Sigmoid colon (tissue), 4 donors: ENCODE measurements around the gene NOL12.

ENCODE experiments used
- EP300 ChIP-seq, 4 donors: sonication (generic); formaldehyde crosslinking; IDR thresholded peaks; one replicate each; pipeline ENCODE4 v1.6.1; 2017; ENCODE audit warnings: antibody characterized with exemption in 4 of 4
- POLR2AphosphoS5 ChIP-seq, 4 donors: sonication (generic); formaldehyde crosslinking; IDR thresholded peaks; one replicate each; pipeline ENCODE4 v1.6.1; 2017; ENCODE audit warnings: antibody characterized with exemption in 4 of 4
- TF ChIP-seq, protein P1 (sequence below), 4 experiments: fragments of 450-650 bp in 3 of 4; fragments of 200-600 bp in 1 of 4; IDR thresholded peaks; one replicate each; pipeline ENCODE4 v1.5.1; 2016 to 2019; ENCODE audit warnings: antibody characterized with exemption in 4 of 4, mild to moderate bottlenecking in 3 of 4, moderate library complexity in 2 of 4

DNA sequence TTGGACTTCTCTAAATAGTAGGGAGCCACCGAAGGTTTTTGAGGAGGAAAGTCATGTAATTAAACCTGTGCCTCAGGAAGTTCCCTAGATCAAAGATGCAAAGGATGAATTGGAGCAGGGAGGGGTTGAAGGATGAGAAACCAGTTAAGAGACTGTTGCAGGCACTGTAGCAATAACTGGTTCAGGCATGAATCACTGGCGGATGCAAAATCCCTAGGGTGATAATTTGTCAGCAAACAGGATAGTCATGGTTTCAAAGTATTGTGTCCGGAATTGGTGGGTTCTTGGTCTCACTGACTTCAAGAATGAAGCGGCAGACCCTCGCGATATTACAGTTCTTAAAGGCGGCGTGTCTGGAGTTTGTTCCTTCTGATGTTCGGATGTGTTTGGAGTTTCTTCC, 30.6 kb downstream of the NOL12 start:
- TF ChIP-seq, protein P1, sequence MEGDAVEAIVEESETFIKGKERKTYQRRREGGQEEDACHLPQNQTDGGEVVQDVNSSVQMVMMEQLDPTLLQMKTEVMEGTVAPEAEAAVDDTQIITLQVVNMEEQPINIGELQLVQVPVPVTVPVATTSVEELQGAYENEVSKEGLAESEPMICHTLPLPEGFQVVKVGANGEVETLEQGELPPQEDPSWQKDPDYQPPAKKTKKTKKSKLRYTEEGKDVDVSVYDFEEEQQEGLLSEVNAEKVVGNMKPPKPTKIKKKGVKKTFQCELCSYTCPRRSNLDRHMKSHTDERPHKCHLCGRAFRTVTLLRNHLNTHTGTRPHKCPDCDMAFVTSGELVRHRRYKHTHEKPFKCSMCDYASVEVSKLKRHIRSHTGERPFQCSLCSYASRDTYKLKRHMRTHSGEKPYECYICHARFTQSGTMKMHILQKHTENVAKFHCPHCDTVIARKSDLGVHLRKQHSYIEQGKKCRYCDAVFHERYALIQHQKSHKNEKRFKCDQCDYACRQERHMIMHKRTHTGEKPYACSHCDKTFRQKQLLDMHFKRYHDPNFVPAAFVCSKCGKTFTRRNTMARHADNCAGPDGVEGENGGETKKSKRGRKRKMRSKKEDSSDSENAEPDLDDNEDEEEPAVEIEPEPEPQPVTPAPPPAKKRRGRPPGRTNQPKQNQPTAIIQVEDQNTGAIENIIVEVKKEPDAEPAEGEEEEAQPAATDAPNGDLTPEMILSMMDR (IDR thresholded peaks at IDR 0.05) = no peak
- TF ChIP-seq EP300 (IDR thresholded peaks at IDR 0.05) = no peak
- no peak for TF ChIP-seq POLR2AphosphoS5 (IDR thresholded peaks at IDR 0.05)
